NB4 (cell line): ENCODE measurements around the gene TECTA.
"Not testable (repeated sequence)": the region's sequence is repeated elsewhere in the genome, so short reads cannot be mapped to it uniquely, and the experiment has no call there.

ENCODE experiments used
- DNase-seq: peaks from one replicate; pipeline ENCODE4 v3.0.0; 2010; ENCODE audit warnings: low read depth
- H3K4me3 ChIP-seq: one replicate; pipeline ENCODE4 v1.5.1; 2011; ENCODE audit warnings: mild to moderate bottlenecking, low read depth, low read length, moderate library complexity
- MYC ChIP-seq: IDR thresholded peaks from 2 replicates; pipeline ENCODE4 v1.6.1; 2011; ENCODE audit warnings: low read depth, low read length
- POLR2A ChIP-seq: IDR thresholded peaks from 2 replicates; pipeline ENCODE4 v1.6.1; 2011; ENCODE audit warnings: mild to moderate bottlenecking; ENCODE audit not compliant: insufficient read length; ENCODE audit errors: extremely low read depth
- TF ChIP-seq, protein P1 (sequence below): IDR thresholded peaks from one replicate; pipeline ENCODE4 v1.5.1; 2012; ENCODE audit warnings: low read depth, low read length
- TF ChIP-seq, protein P2 (sequence below): IDR thresholded peaks from 2 replicates; pipeline ENCODE4 v1.6.1; 2011; ENCODE audit warnings: low read depth, low read length

TECTA gene

GRCh38 chr11:121163658-121164308, 62.7 kb downstream of the TECTA start:
- TF ChIP-seq POLR2A: no peak
- TF ChIP-seq, protein P1, sequence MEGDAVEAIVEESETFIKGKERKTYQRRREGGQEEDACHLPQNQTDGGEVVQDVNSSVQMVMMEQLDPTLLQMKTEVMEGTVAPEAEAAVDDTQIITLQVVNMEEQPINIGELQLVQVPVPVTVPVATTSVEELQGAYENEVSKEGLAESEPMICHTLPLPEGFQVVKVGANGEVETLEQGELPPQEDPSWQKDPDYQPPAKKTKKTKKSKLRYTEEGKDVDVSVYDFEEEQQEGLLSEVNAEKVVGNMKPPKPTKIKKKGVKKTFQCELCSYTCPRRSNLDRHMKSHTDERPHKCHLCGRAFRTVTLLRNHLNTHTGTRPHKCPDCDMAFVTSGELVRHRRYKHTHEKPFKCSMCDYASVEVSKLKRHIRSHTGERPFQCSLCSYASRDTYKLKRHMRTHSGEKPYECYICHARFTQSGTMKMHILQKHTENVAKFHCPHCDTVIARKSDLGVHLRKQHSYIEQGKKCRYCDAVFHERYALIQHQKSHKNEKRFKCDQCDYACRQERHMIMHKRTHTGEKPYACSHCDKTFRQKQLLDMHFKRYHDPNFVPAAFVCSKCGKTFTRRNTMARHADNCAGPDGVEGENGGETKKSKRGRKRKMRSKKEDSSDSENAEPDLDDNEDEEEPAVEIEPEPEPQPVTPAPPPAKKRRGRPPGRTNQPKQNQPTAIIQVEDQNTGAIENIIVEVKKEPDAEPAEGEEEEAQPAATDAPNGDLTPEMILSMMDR: no peak
- TF ChIP-seq, protein P2, sequence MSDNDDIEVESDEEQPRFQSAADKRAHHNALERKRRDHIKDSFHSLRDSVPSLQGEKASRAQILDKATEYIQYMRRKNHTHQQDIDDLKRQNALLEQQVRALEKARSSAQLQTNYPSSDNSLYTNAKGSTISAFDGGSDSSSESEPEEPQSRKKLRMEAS: no peak
- no peak for TF ChIP-seq MYC
- H3K4me3 ChIP-seq: no peak overlapping the region
- DNase-seq: no peak

DNA sequence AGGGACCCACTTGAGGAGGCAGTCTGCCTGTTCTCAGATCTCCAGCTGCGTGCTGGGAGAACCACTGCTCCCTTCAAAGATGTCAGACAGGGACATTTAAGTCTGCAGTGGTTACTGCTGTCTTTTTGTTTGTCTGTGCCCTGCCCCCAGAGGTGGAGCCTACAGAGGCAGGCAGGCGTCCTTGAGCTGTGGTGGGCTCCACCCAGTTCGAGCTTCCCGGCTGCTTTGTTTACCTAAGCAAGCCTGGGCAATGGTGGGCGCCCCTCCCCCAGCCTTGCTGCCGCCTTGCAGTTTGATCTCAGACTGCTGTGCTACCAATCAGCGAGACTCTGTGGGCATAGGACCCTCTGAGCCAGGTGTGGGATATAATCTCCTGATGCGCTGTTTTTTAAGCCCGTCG, 76.6 kb downstream of the TECTA start:
- DNase-seq, H3K4me3 ChIP-seq: not testable (repeated sequence)

GRCh38 chr11:121179306-121179705, 78.3 kb downstream of the TECTA start:
- DNase-seq: no peak
- H3K4me3 ChIP-seq: no peak overlapping the region
- TF ChIP-seq MYC (no peak), POLR2A (no peak)
- TF ChIP-seq, protein P2: no peak
- TF ChIP-seq, protein P1: no peak

DNA sequence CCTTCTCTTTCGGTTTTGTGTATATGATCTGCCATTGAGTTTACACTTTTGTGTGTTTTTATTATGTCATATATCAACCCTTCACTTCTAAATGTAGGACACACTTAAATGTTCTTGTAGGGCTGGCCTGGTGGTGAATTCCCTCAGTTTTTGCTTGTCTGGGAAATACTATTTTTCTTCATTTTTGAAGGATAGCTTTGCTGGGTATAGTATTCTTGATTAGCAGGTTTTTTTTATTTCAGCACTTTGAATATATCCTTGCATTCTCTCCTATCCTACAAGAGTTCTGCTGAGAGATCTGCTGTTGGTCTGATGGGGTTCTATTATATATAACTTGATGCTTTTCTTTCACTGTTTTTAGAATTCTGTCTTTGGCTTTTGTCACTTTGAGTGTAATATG, 79.1 kb downstream of the TECTA start:
- DNase-seq: no peak
- no peak overlapping the region for H3K4me3 ChIP-seq
- no peak for TF ChIP-seq MYC
- TF ChIP-seq, protein P1: no peak

DNA sequence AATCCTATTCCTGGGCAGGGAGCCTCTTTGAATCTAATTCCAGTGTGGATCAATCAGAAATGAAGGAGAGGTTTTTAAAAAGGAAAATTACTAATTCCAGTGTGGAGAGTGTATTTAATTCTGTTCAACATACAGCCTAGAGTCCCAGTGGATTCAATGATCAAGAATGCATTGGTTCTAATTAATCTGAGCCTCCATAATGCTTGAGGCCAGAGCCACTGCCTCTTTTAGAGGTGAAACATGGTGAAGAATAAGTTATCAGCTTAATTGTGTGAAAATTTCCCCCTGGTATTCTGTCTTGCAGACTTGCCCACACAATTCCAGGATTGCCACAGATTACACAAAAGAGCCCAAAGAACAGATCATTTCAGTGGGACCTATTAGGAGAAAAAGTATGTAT, 87.7 kb downstream of the TECTA start:
- TF ChIP-seq, protein P1: no peak
- TF ChIP-seq, protein P2: no peak
- no peak for TF ChIP-seq POLR2A
- TF ChIP-seq MYC: no peak
- H3K4me3 ChIP-seq: no peak overlapping the region
- DNase-seq: no peak

GRCh38 chr11:121191818-121192217, 90.8 kb downstream of the TECTA start:
- no peak for DNase-seq
- no peak for TF ChIP-seq POLR2A
- TF ChIP-seq, protein P2: no peak
- TF ChIP-seq, protein P1: no peak
- no peak overlapping the region for H3K4me3 ChIP-seq
